ENCODE results near the gene VCAM1.

The VCAM1 gene

GRCh38 chr1:100722221-100722620 lies 2.7 kb downstream of the VCAM1 start:
- no peak overlapping the region for H3K4me2 ChIP-seq (ENCODE audit: low read depth, low read length, poor library complexity, severe bottlenecking)
- no peaks in the 10 kb centered on the region for H3K36me3 ChIP-seq (ENCODE audit: low read length)
- no peaks in the 10 kb centered on the region for H4K20me1 ChIP-seq (ENCODE audit: low read depth, low read length)
- H3F3A ChIP-seq (ENCODE audit: insufficient read depth): no peaks in the 10 kb centered on the region
- H3K9me3 ChIP-seq (ENCODE audit: insufficient read depth, low read length): no peaks in the 10 kb centered on the region
- no peaks in the 10 kb centered on the region for H3K79me2 ChIP-seq (ENCODE audit: insufficient read depth, low read length)
- no peak overlapping the region for H3K27ac ChIP-seq (ENCODE audit: low read depth, low read length)
- H3K9me2 ChIP-seq (replicated peaks; ENCODE audit: insufficient read depth, low read length): no peaks in the 10 kb centered on the region
- H2AFZ ChIP-seq (ENCODE audit: low read depth, low read length, severe bottlenecking): no peak overlapping the region
- H3K4me3 ChIP-seq (ENCODE audit: insufficient read depth, low read length, poor library complexity, severe bottlenecking): no peak overlapping the region
- H3K27me3 ChIP-seq (ENCODE audit: low read length): no peaks in the 10 kb centered on the region
- TF ChIP-seq EZH2phosphoT487 (conservative IDR thresholded peaks at IDR 0.05; ENCODE audit: low read length): no peak
- TF ChIP-seq, protein P1, sequence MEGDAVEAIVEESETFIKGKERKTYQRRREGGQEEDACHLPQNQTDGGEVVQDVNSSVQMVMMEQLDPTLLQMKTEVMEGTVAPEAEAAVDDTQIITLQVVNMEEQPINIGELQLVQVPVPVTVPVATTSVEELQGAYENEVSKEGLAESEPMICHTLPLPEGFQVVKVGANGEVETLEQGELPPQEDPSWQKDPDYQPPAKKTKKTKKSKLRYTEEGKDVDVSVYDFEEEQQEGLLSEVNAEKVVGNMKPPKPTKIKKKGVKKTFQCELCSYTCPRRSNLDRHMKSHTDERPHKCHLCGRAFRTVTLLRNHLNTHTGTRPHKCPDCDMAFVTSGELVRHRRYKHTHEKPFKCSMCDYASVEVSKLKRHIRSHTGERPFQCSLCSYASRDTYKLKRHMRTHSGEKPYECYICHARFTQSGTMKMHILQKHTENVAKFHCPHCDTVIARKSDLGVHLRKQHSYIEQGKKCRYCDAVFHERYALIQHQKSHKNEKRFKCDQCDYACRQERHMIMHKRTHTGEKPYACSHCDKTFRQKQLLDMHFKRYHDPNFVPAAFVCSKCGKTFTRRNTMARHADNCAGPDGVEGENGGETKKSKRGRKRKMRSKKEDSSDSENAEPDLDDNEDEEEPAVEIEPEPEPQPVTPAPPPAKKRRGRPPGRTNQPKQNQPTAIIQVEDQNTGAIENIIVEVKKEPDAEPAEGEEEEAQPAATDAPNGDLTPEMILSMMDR (IDR thresholded peaks at IDR 0.05; ENCODE audit: insufficient read depth, low read length, poor library complexity, severe bottlenecking): no peak
- H3K9ac ChIP-seq (ENCODE audit: low read length): no peak overlapping the region

- H3K27me3 ChIP-seq (ENCODE audit: low read length): no peaks in the 10 kb centered on the region
- H2AFZ ChIP-seq (ENCODE audit: low read depth, low read length, severe bottlenecking): no peak overlapping the region
- H4K20me1 ChIP-seq (ENCODE audit: low read depth, low read length): no peaks in the 10 kb centered on the region
- no peak overlapping the region for H3K9ac ChIP-seq (ENCODE audit: low read length)
- no peaks in the 10 kb centered on the region for H3K79me2 ChIP-seq (ENCODE audit: insufficient read depth, low read length)
- TF ChIP-seq, protein P1 (IDR thresholded peaks at IDR 0.05; ENCODE audit: insufficient read depth, low read length, poor library complexity, severe bottlenecking): no peak
- no peak for TF ChIP-seq EZH2phosphoT487 (conservative IDR thresholded peaks at IDR 0.05; ENCODE audit: low read length)
- H3F3A ChIP-seq (ENCODE audit: insufficient read depth): no peaks in the 10 kb centered on the region
- H3K4me2 ChIP-seq (ENCODE audit: low read depth, low read length, poor library complexity, severe bottlenecking): no peak overlapping the region
- H3K27ac ChIP-seq (ENCODE audit: low read depth, low read length): no peak overlapping the region
- no peaks in the 10 kb centered on the region for H3K36me3 ChIP-seq (ENCODE audit: low read length)
- no peaks in the 10 kb centered on the region for H3K9me3 ChIP-seq (ENCODE audit: insufficient read depth, low read length)
- H3K9me2 ChIP-seq (replicated peaks; ENCODE audit: insufficient read depth, low read length): no peaks in the 10 kb centered on the region
- H3K4me3 ChIP-seq (ENCODE audit: insufficient read depth, low read length, poor library complexity, severe bottlenecking): no peak overlapping the region
Measured at GRCh38 chr1:100724281-100724680, 4.7 kb downstream of the VCAM1 start.

- H3F3A ChIP-seq (ENCODE audit: insufficient read depth): no peaks in the 10 kb centered on the region
- no peak overlapping the region for H3K4me2 ChIP-seq (ENCODE audit: low read depth, low read length, poor library complexity, severe bottlenecking)
- H3K36me3 ChIP-seq (ENCODE audit: low read length): no peaks in the 10 kb centered on the region
- H3K4me3 ChIP-seq (ENCODE audit: insufficient read depth, low read length, poor library complexity, severe bottlenecking): no peak overlapping the region
- H2AFZ ChIP-seq (ENCODE audit: low read depth, low read length, severe bottlenecking): no peak overlapping the region
- H3K27ac ChIP-seq (ENCODE audit: low read depth, low read length): no peak overlapping the region
- TF ChIP-seq EZH2phosphoT487 (conservative IDR thresholded peaks at IDR 0.05; ENCODE audit: low read length): no peak
- TF ChIP-seq, protein P1 (IDR thresholded peaks at IDR 0.05; ENCODE audit: insufficient read depth, low read length, poor library complexity, severe bottlenecking): no peak
- H3K9me2 ChIP-seq (replicated peaks; ENCODE audit: insufficient read depth, low read length): no peaks in the 10 kb centered on the region
- no peaks in the 10 kb centered on the region for H3K27me3 ChIP-seq (ENCODE audit: low read length)
- H3K79me2 ChIP-seq (ENCODE audit: insufficient read depth, low read length): no peaks in the 10 kb centered on the region
- H3K9ac ChIP-seq (ENCODE audit: low read length): no peak overlapping the region
- no peaks in the 10 kb centered on the region for H3K9me3 ChIP-seq (ENCODE audit: insufficient read depth, low read length)
- no peaks in the 10 kb centered on the region for H4K20me1 ChIP-seq (ENCODE audit: low read depth, low read length)
Measured at GRCh38 chr1:100730130-100730529, 10.6 kb downstream of the VCAM1 start.

Measured in SU-DHL-6 (cell line).